ENCODE measurements around the gene OBI1. TPM values are rescaled to one million over a fixed set of nuclear protein-coding genes. Genes with fewer than 3 reads are reported as not detected.
A peak's percentile ranks its signal among the peaks of the same experiment; 100 is the strongest.

Gene OBI1
- total RNA-seq, 1 donor from 2014 or later: 22.3 TPM

DNA sequence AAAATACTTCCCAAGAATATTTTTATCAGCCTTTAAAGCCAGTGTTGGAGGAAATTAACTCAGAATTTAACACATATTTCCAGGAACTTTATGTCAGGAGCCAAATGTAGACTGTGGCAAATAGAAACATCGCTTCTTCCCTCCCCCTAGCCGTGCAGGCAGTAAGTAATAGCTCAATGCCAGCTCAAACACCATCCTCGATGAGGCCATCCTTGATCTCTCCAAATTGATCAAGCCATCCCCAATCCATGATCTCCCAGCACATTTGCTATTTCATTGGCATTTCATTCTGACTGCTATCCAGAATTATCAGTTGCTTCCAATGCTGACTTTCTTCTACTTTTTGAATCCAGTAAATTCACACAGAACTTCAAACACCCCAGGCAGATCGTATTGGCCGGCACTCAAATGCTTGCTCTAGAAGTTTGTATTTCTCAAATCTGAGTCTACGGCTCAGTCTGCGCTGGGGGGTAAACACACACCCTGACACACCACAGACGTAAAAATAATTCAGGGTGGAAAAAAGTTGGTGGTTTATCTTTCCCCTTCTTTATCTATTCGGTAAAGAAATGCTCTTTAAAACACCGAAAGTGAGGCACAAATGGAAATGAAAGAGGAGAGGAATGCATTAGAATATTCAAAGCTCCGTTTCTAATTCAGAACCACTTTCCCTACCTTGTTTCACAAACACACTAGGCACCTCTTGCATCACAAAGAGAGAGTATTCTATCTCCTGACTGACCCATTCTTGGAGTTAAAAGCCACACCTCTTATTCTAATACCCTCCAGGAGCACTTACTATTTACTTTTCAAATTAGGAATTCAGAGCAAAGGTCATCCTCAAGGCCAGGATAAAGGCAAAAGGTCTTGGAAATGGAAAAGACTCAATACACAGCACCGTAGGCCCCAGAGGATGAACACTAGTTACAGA, 991 bp downstream of the OBI1 start:
- DNase-seq (ENCODE audit: low spot score, unreplicated experiment): no peak
- Mint-ChIP-seq H3K9me3 (ENCODE audit: low read depth) (no peaks in the 10 kb centered on the region), H3K27ac (peak overlapping the region; percentile 97), H3K4me3 (ENCODE audit: low read depth) (peak overlapping the region; percentile 96), H3K36me3 (ENCODE audit: insufficient read depth) (peaks cover 6% of the 10 kb centered on the region), H3K4me1 (ENCODE audit: low read depth) (peaks cover 11% of the 10 kb centered on the region), H3K27me3 (no peaks in the 10 kb centered on the region)
- TF ChIP-seq, protein P1, sequence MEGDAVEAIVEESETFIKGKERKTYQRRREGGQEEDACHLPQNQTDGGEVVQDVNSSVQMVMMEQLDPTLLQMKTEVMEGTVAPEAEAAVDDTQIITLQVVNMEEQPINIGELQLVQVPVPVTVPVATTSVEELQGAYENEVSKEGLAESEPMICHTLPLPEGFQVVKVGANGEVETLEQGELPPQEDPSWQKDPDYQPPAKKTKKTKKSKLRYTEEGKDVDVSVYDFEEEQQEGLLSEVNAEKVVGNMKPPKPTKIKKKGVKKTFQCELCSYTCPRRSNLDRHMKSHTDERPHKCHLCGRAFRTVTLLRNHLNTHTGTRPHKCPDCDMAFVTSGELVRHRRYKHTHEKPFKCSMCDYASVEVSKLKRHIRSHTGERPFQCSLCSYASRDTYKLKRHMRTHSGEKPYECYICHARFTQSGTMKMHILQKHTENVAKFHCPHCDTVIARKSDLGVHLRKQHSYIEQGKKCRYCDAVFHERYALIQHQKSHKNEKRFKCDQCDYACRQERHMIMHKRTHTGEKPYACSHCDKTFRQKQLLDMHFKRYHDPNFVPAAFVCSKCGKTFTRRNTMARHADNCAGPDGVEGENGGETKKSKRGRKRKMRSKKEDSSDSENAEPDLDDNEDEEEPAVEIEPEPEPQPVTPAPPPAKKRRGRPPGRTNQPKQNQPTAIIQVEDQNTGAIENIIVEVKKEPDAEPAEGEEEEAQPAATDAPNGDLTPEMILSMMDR (IDR thresholded peaks at IDR 0.05; ENCODE audit: unreplicated experiment): no peak

DNA sequence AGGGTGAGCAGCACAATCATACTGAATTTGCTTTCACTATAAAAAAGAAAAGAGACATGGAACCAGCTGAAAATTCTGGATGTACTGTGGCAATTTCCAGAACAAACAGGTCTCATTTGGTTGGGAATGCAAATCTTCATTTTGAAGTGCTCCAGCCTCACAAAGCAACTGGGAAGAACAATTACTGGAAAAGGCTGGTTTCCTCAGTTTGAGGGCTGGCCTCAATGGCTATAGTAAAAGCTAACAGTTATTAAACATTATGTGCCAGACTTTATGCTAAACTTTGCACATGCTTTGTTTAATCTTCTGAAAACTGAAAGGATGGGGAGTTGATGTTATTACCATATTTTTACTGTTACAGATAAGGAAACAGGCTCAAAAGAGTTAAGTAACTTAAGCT, 3.0 kb downstream of the OBI1 start:
- no peak for DNase-seq (ENCODE audit: low spot score, unreplicated experiment)
- Mint-ChIP-seq H3K27ac (no peak overlapping the region), H3K36me3 (ENCODE audit: insufficient read depth) (peaks cover 6% of the 10 kb centered on the region), H3K27me3 (no peaks in the 10 kb centered on the region), H3K4me3 (ENCODE audit: low read depth) (no peak overlapping the region), H3K9me3 (ENCODE audit: low read depth) (no peaks in the 10 kb centered on the region), H3K4me1 (ENCODE audit: low read depth) (peaks cover 11% of the 10 kb centered on the region)
- TF ChIP-seq, protein P1 (IDR thresholded peaks at IDR 0.05; ENCODE audit: unreplicated experiment): no peak

DNA sequence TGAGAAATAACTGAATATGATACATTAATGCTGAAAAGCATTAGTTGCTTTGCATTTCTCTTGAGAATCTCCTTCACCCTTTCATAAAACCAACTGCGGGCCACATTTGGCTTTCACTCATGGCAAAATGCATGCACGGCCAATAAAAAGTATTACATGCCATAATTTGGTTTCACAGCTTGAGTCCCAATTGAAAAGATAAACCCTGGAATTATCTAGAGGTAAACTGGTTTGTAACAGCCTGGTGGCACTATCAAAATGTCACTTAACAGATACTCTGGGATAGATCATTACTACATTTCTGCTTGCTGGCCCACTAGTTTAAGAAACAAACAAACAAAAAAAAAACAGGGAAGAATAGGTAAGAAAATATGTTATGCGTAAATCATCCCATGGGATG, 3.9 kb downstream of the OBI1 start:
- no peak overlapping the region for H3K27ac Mint-ChIP-seq
- H3K4me3 Mint-ChIP-seq (ENCODE audit: low read depth): no peak overlapping the region

DNA sequence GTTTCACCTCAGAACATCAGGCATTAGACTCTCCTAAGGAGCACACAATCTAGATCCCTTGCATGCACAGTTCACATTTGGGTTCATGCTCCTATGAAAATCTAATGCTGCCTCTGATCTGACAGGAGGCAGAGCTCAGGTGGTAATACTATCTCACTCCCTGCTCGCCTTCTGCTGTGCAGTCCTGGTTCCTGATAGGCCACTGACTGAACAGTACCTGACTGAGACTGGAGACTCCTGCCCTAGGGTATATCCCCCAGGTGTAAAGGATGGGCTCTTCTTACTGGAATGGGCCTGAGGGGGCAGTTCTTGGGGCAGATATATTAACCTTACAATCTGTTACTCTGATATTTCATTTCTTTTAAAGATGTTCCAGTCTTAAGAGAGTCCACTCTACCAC, 6.3 kb downstream of the OBI1 start:
- peaks cover 5% of the 10 kb centered on the region for H3K4me1 Mint-ChIP-seq (ENCODE audit: low read depth)
- DNase-seq (ENCODE audit: low spot score, unreplicated experiment): no peak
- H3K36me3 Mint-ChIP-seq (ENCODE audit: insufficient read depth): peaks cover 6% of the 10 kb centered on the region
- TF ChIP-seq, protein P1 (IDR thresholded peaks at IDR 0.05; ENCODE audit: unreplicated experiment): no peak
- H3K4me3 Mint-ChIP-seq (ENCODE audit: low read depth): no peak overlapping the region
- no peak overlapping the region for H3K27ac Mint-ChIP-seq
- no peaks in the 10 kb centered on the region for H3K9me3 Mint-ChIP-seq (ENCODE audit: low read depth)
- H3K27me3 Mint-ChIP-seq: no peaks in the 10 kb centered on the region

More for the DNA sequence above, 3.9 kb downstream of the OBI1 start:
- Mint-ChIP-seq H3K9me3 (ENCODE audit: low read depth) (no peaks in the 10 kb centered on the region), H3K36me3 (ENCODE audit: insufficient read depth) (peaks cover 6% of the 10 kb centered on the region), H3K27me3 (no peaks in the 10 kb centered on the region), H3K4me1 (ENCODE audit: low read depth) (peaks cover 11% of the 10 kb centered on the region)
- TF ChIP-seq, protein P1 (IDR thresholded peaks at IDR 0.05; ENCODE audit: unreplicated experiment): no peak
- DNase-seq (ENCODE audit: low spot score, unreplicated experiment): no peak

DNA sequence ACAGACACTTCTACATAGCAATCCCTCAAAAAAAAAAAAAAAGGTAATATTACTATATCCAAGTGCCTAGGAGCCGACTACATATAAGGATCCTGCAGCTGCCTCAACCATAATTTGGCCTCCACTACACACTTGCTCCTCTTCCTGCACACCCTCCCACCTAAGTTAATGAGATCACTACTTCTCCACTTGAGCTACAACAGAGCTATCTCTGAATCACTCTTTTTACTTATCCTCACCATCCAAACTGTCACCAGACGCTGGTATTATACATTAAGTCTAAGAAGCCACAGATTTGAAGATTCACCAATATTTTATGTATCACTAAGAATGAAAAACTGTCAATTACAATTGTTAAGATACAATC, 8.3 kb downstream of the OBI1 start:
- no peak for DNase-seq (ENCODE audit: low spot score, unreplicated experiment)
- TF ChIP-seq, protein P1 (IDR thresholded peaks at IDR 0.05; ENCODE audit: unreplicated experiment): no peak
- no peak overlapping the region for H3K4me3 Mint-ChIP-seq (ENCODE audit: low read depth)
- H3K4me1 Mint-ChIP-seq (ENCODE audit: low read depth): peaks cover 21% of the 10 kb centered on the region
- H3K36me3 Mint-ChIP-seq (ENCODE audit: insufficient read depth): peaks cover 6% of the 10 kb centered on the region
- peaks cover 4% of the 10 kb centered on the region for H3K9me3 Mint-ChIP-seq (ENCODE audit: low read depth)
- no peaks in the 10 kb centered on the region for H3K27me3 Mint-ChIP-seq
- H3K27ac Mint-ChIP-seq: no peak overlapping the region

Measured in progenitor cell of endocrine pancreas (in vitro differentiated cells).